OCI-M1 (cell line): ENCODE data around the gene SLC25A39.

Experiments used
- DNase-seq: peaks from one replicate; lab custom pipeline; 2025; lab: John Stamatoyannopoulos, UW

Gene SLC25A39

GRCh38 chr17:44273607-44274006 is 51.0 kb downstream of the SLC25A39 start:
- DNase-seq, result no peak

- DNase-seq, result no peak
These were observed 51.7 kb downstream of the SLC25A39 start for GRCh38 chr17:44272954-44273353.

- DNase-seq, result no peak
These were observed 52.2 kb downstream of the SLC25A39 start for GRCh38 chr17:44272321-44272951.
